Right atrium auricular region (tissue), 2 donors: ENCODE measurements around the gene MYADM. TPM values are rescaled to one million over a fixed set of nuclear protein-coding genes. Genes with fewer than 3 reads are reported as not detected.

Experiments used
- DNase-seq: peaks from one replicate; pipeline ENCODE4 v3.0.0-alpha.2; 2019; ENCODE audit warnings: low spot score
- H3K27ac ChIP-seq, 2 donors: fragments of 200-600 bp; sonication (generic); 1 replicate in 1 of 2; 2 replicates in 1 of 2; pipeline ENCODE4 v1.5.1; 2016 to 2019
- H3K27me3 ChIP-seq, 2 donors: fragments of 200-600 bp; sonication (generic); one replicate each; pipeline versions ENCODE4 v1.5.1 to v1.6.0; 2017 to 2019
- H3K36me3 ChIP-seq: fragments of 200-600 bp; sonication (generic); one replicate; pipeline ENCODE4 v1.5.1; 2016
- H3K4me1 ChIP-seq, 2 donors: fragments of 200-600 bp; sonication (generic); one replicate each; pipeline versions ENCODE4 v1.5.1 to v1.6.0; 2017 to 2019
- H3K4me3 ChIP-seq, 2 donors: fragments of 200-600 bp; sonication (generic); 1 replicate in 1 of 2; 2 replicates in 1 of 2; pipeline ENCODE4 v1.5.1; 2017 to 2019; ENCODE audit warnings: mild to moderate bottlenecking in 1 of 2, moderate library complexity in 1 of 2
- H3K9me3 ChIP-seq, 2 donors: fragments of 200-600 bp; sonication (generic); one replicate each; pipeline ENCODE4 v1.5.1; 2019
- total RNA-seq, 2 donors: library from RNA; depleted of rRNA; stranded (reverse); fragments of >200 nt; gene quantifications; one replicate each; pipeline ENCODE4 v1.1.0, GENCODE V29; 2016
- TF ChIP-seq, protein P1 (sequence below), 2 donors: fragments of 200-600 bp; sonication (generic); IDR thresholded peaks; one replicate each; pipeline ENCODE4 v1.5.1; 2019; ENCODE audit warnings: antibody characterized with exemption in 2 of 2

The MYADM gene
- total RNA-seq, 2 donors from 2014 or later = 117 to 150 TPM

DNA sequence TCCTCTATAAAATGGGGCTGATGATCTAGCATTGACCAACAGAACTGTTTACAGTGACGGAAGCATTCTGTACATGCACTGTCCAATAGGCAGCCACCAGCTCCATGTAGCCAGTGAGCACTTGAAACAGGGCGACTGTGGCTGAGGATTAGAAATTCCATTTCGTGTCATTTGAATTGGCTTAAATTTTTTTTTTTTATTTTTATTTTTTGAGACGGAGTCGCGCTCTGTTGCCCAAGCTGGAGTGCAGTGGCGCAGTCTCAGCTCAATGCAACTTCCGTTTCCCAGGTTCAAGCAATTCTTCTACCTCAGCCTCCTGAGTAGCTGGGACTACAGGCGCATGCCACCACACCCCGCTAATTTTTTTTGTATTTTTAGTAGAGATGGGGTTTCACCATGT lies 17.4 kb downstream of the MYADM start:
- H3K4me3 ChIP-seq = no peak overlapping the region
- no peaks in the 10 kb centered on the region for H3K9me3 ChIP-seq
- TF ChIP-seq, protein P1, sequence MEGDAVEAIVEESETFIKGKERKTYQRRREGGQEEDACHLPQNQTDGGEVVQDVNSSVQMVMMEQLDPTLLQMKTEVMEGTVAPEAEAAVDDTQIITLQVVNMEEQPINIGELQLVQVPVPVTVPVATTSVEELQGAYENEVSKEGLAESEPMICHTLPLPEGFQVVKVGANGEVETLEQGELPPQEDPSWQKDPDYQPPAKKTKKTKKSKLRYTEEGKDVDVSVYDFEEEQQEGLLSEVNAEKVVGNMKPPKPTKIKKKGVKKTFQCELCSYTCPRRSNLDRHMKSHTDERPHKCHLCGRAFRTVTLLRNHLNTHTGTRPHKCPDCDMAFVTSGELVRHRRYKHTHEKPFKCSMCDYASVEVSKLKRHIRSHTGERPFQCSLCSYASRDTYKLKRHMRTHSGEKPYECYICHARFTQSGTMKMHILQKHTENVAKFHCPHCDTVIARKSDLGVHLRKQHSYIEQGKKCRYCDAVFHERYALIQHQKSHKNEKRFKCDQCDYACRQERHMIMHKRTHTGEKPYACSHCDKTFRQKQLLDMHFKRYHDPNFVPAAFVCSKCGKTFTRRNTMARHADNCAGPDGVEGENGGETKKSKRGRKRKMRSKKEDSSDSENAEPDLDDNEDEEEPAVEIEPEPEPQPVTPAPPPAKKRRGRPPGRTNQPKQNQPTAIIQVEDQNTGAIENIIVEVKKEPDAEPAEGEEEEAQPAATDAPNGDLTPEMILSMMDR (IDR thresholded peaks at IDR 0.05) = no peak
- no peak overlapping the region for H3K27ac ChIP-seq
- no peaks in the 10 kb centered on the region for H3K36me3 ChIP-seq
- H3K4me1 ChIP-seq = peaks cover 0 to 27% of the 10 kb centered on the region in 2 donors
- DNase-seq = no peak
- H3K27me3 ChIP-seq = peaks cover 14 to 17% of the 10 kb centered on the region in 2 donors

DNA sequence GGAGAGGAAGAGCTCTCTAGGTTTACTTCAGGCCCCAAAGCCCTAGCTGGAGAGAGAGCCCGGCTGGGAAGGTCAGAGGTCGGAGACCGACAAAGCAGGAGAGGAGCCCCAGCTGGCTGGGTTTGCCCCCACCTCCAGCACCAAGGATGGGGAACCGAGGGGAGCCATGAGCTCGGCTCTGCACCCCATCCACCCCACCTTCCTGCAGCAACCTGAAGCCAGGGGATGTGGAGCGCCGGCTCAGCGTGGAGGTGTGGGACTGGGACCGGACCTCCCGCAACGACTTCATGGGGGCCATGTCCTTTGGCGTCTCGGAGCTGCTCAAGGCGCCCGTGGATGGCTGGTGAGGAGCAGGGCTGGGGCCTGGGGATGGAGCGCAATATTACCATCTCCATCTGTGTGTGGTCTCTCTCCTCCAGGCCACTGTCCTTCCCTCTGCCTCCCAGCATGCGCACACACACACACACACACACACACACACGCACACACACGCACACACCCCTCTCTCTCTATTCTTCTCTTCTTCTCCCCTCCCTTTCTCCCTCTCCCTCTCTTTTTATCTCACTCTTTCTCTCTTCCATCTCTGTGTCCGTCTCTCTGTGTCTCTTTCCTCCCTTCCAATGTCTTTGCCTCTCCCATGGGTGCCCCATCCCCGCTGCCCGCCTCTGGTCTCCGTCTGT lies 24.8 kb downstream of the MYADM start:
- H3K27me3 ChIP-seq = no peaks in the 10 kb centered on the region
- H3K4me1 ChIP-seq = peaks cover 0 to 6% of the 10 kb centered on the region in 2 donors
- DNase-seq = no peak
- no peaks in the 10 kb centered on the region for H3K9me3 ChIP-seq
- H3K4me3 ChIP-seq = no peak overlapping the region
- no peak overlapping the region for H3K27ac ChIP-seq
- no peaks in the 10 kb centered on the region for H3K36me3 ChIP-seq
- TF ChIP-seq, protein P1 (IDR thresholded peaks at IDR 0.05) = no peak

DNA sequence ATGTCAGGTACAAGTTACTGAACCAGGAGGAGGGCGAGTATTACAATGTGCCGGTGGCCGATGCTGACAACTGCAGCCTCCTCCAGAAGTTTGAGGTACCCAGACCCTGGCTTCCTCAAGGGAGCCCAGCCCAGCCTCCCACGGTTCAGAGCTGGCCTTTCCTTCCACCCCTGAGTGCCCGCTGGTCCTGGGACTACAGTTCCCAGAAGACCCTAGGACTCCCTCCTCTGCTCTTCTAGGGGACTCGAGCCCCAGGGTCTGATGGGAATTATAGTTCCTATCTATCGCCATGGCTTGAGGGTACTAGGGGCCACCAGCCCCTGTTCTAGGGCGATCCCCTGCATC lies 25.3 kb downstream of the MYADM start:
- TF ChIP-seq, protein P1 (IDR thresholded peaks at IDR 0.05) = no peak
- peaks cover 0 to 6% of the 10 kb centered on the region in 2 donors for H3K4me1 ChIP-seq
- no peaks in the 10 kb centered on the region for H3K27me3 ChIP-seq
- H3K4me3 ChIP-seq = no peak overlapping the region
- DNase-seq = no peak
- H3K36me3 ChIP-seq = no peaks in the 10 kb centered on the region
- H3K9me3 ChIP-seq = no peaks in the 10 kb centered on the region
- H3K27ac ChIP-seq = no peak overlapping the region

DNA sequence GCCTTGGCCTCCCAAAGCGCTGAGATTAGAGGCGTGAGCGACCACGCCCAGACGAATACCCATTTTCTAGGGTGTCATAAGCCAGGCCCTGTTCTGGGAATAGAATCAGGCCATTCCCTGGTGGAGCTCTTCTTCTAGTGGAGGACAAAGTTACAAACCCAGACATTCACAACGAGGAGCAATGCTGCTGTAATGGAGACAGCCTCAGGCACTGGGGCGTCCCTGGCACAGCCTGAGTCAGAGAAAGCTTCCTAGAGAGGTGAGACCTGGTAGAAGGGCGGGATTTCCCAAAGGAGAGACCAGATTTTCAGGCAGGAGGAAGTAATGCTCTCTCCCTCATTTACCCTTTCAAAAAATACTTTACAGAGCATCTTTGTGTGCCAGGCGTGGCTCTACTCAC lies 27.0 kb downstream of the MYADM start:
- TF ChIP-seq, protein P1 (IDR thresholded peaks at IDR 0.05) = no peak
- H3K4me3 ChIP-seq = no peak overlapping the region
- H3K9me3 ChIP-seq = no peaks in the 10 kb centered on the region
- no peak overlapping the region for H3K27ac ChIP-seq
- H3K36me3 ChIP-seq = no peaks in the 10 kb centered on the region
- peaks cover 0 to 4% of the 10 kb centered on the region in 2 donors for H3K4me1 ChIP-seq
- H3K27me3 ChIP-seq = peaks cover 0 to 10% of the 10 kb centered on the region in 2 donors
- no peak for DNase-seq

DNA sequence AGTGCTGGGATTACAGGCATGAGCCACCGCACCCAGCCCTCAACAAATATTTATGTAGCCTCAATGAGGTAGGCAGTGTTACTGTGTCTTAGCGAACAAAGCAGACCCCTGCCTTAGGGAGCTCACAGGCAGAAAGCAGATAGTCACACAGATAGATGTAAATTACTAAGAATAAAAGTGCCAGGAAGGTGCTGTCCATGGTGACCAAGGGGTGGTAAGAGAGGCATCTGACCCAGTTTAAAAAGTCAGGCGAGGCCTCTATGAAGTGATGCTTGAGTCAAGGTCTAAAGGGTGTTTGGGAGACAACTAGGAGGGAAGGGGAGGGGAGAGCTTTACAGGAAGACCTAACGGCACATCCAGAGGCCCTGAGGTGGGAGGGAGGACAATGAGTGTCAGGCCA lies 29.0 kb downstream of the MYADM start:
- DNase-seq = no peak
- H3K4me1 ChIP-seq = no peaks in the 10 kb centered on the region
- H3K27ac ChIP-seq = no peak overlapping the region
- no peak overlapping the region for H3K4me3 ChIP-seq
- no peaks in the 10 kb centered on the region for H3K9me3 ChIP-seq
- no peaks in the 10 kb centered on the region for H3K36me3 ChIP-seq
- TF ChIP-seq, protein P1 (IDR thresholded peaks at IDR 0.05) = no peak
- peaks cover 0 to 10% of the 10 kb centered on the region in 2 donors for H3K27me3 ChIP-seq

DNA sequence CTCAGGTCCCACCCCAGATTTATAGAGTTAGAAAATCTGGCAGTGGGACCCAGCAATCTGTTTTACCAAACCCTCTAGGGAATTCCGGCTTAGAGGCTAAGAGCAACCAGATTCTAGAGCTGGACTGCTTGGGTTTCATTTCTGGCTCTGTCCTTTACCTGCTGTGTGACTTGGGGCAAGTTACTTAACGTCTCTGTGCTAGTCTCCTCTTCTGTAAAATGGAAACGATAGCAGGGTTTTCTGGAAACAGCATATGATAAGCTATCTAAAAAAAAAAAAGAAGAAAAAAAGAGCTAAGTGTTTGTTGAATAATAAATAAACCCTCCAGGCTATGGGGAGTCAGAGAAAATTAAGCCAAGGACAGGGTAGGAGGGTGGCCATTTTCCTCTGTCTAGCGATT lies 29.8 kb downstream of the MYADM start:
- peaks cover 0 to 10% of the 10 kb centered on the region in 2 donors for H3K27me3 ChIP-seq
- H3K4me3 ChIP-seq = no peak overlapping the region
- H3K27ac ChIP-seq = no peak overlapping the region
- TF ChIP-seq, protein P1 (IDR thresholded peaks at IDR 0.05) = no peak
- no peaks in the 10 kb centered on the region for H3K4me1 ChIP-seq
- H3K9me3 ChIP-seq = no peaks in the 10 kb centered on the region
- no peak for DNase-seq
- H3K36me3 ChIP-seq = no peaks in the 10 kb centered on the region
